Measurements from ENCODE around the gene STK32B. TPM values are rescaled to one million over a fixed set of nuclear protein-coding genes. Genes with fewer than 3 reads are reported as not detected.
A peak's percentile ranks its signal among the peaks of the same experiment; 100 is the strongest.
"Not testable (repeated sequence)": the region's sequence is repeated elsewhere in the genome, so short reads cannot be mapped to it uniquely, and the experiment has no call there.

STK32B gene
- total and polyA plus RNA-seq, 9 of the 15 experiments (the other 6 are each of a cell fraction or from before 2014, with no cell fraction given): 0.03 to 0.20 (median 0.07) TPM; not detected in 2

GRCh38 chr4:5443976-5444802 is 392.9 kb downstream of the STK32B start (continued):
- TF ChIP-seq MGA (IDR thresholded peaks at IDR 0.05) (0 out of 2 replicates have a peak, but pooled peaks have one; percentile 17), SOX6 (IDR thresholded peaks at IDR 0.05) (0 out of 2 replicates have a peak, but pooled peaks have one; percentile 15), NR2C1 (IDR thresholded peaks at IDR 0.05) (peak; percentile 28; the same call in 1 of the 2 replicates), POLR2A (conservative IDR thresholded peaks at IDR 0.05) (peak; percentile 39; the same call in 1 of the 2 replicates), NFRKB (IDR thresholded peaks at IDR 0.05; ENCODE audit: low read depth) (peak; percentile 57; the same call in 1 of the 2 replicates), TAF9B (IDR thresholded peaks at IDR 0.05; ENCODE audit: partially characterized antibody) (peak; percentile 31), NRF1 (conservative IDR thresholded peaks at IDR 0.05 in 1 of 2, IDR thresholded peaks at IDR 0.05 in 1 of 2) (0 out of 4 replicates have a peak, but pooled peaks have one; percentile 18 to 34), MNT (conservative IDR thresholded peaks at IDR 0.05) (0 out of 4 replicates have a peak, but pooled peaks of 1 of the 2 experiments have one; percentile 13), YY1 (IDR thresholded peaks at IDR 0.05; ENCODE audit: borderline replicate concordance in 1 of 3, control insufficient read depth in 1 of 3, extremely low read depth in 1 of 3, insufficient read depth in 3 of 3, insufficient read length in 1 of 3, insufficient replicate concordance in 2 of 3, low read depth in 1 of 3, low read length in 2 of 3) (peak in 1 of 3 experiments; percentile 63)
- not testable (repeated sequence) for TF ChIP-seq NR2C1 (tag; IDR thresholded peaks at IDR 0.05)
